Measurements from ENCODE around the gene VPS45. TPM values are rescaled to one million over a fixed set of nuclear protein-coding genes. Genes with fewer than 3 reads are reported as not detected.

The VPS45 gene
- polyA plus RNA-seq, 1 of the 3 experiments (the other 2 are of a cell fraction), result 31.5 TPM

GRCh38 chr1:150156868-150157603 lies 89.5 kb downstream of the VPS45 start:
- Histone ChIP-seq H3K27ac (ENCODE audit: low read depth in 2 of 2, low read length in 1 of 2) (peak overlapping the region in 1 of 2 experiments; percentile 86; a peak in 2 of 4 replicates), H3K9ac (no peak overlapping the region), H3K27me3 (ENCODE audit: insufficient read depth) (no peaks in the 10 kb centered on the region), H3K9me2 (no peaks in the 10 kb centered on the region), H3K4me2 (no peak overlapping the region), H4K20me1 (ENCODE audit: insufficient read depth) (no peaks in the 10 kb centered on the region), H3F3A (replicated peaks; ENCODE audit: insufficient read depth) (peaks cover 59% of the 10 kb centered on the region), H3K79me2 (ENCODE audit: insufficient read depth) (peaks cover 48% of the 10 kb centered on the region), H3K36me3 (replicated peaks in 1 of 2; ENCODE audit: control insufficient read depth in 1 of 2, insufficient read depth in 2 of 2, low read length in 1 of 2) (peaks cover 48 to 65% of the 10 kb centered on the region in 2 experiments), H3K4me3 (ENCODE audit: low read depth in 2 of 2, low read length in 1 of 2) (no peak overlapping the region), H2AFZ (ENCODE audit: low read depth) (no peak overlapping the region), H3K9me3 (no peaks in the 10 kb centered on the region), H3K4me1 (ENCODE audit: control insufficient read depth in 1 of 2, insufficient read depth in 2 of 2, low read depth in 1 of 2, low read length in 1 of 2) (peaks cover 17 to 53% of the 10 kb centered on the region in 2 experiments)
- WGBS (ENCODE audit: low lambda C conversion rate), result 72% methylated on average over 16 of the region's 16 CpGs
- CTCF ChIA-PET, result interaction anchor here (1.2 to 7.1 kb wide), 4 partner anchors 10 to 195 kb away, joined by 3 to 59 read pairs (median 6); no protein-coding TSS in a partner anchor
- DNase-seq, result no peak
- POLR2A ChIA-PET, result no interaction called here
- TF ChIP-seq POLR2AphosphoS5 (IDR thresholded peaks at IDR 0.05; ENCODE audit: low read depth, low read length), result no peak
- TF ChIP-seq FOSL2 (IDR thresholded peaks at IDR 0.05; ENCODE audit: borderline replicate concordance, low read depth), result peak; percentile 48
- TF ChIP-seq CHD2 (IDR thresholded peaks at IDR 0.05; ENCODE audit: low read length, partially characterized antibody), result no peak
- TF ChIP-seq FOXJ3 (CRISPR knock-in tag; IDR thresholded peaks at IDR 0.05), result no peak
- TF ChIP-seq NFIC (IDR thresholded peaks at IDR 0.05; ENCODE audit: borderline replicate concordance), result peak; percentile 76; the same call in 1 of the 2 replicates
- TF ChIP-seq YY1 (IDR thresholded peaks at IDR 0.05; ENCODE audit: low read depth), result no peak
- TF ChIP-seq ELF1 (IDR thresholded peaks at IDR 0.05), result no peak
- peak; percentile 42 for TF ChIP-seq TCF12 (IDR thresholded peaks at IDR 0.05)
- TF ChIP-seq SMC3 (IDR thresholded peaks at IDR 0.05; ENCODE audit: low read depth, low read length), result no peak
- TF ChIP-seq RAD21 (IDR thresholded peaks at IDR 0.05; ENCODE audit: low read length), result no peak
- TF ChIP-seq REST (IDR thresholded peaks at IDR 0.05; ENCODE audit: low read depth, low read length), result no peak
- peak; percentile 24; the same call in 1 of the 2 replicates for TF ChIP-seq PBX3 (IDR thresholded peaks at IDR 0.05)
- no peak for TF ChIP-seq MXI1 (IDR thresholded peaks at IDR 0.05; ENCODE audit: low read depth, low read length)
- TF ChIP-seq USF1 (IDR thresholded peaks at IDR 0.05; ENCODE audit: borderline replicate concordance, low read depth), result no peak
- no peak for TF ChIP-seq GABPA (IDR thresholded peaks at IDR 0.05; ENCODE audit: low read depth)
- TF ChIP-seq CTCF (IDR thresholded peaks at IDR 0.05), result no peak
- TF ChIP-seq SIN3A (IDR thresholded peaks at IDR 0.05; ENCODE audit: borderline replicate concordance, low read depth, low read length), result no peak
- TF ChIP-seq NRF1 (IDR thresholded peaks at IDR 0.05; ENCODE audit: low read depth, low read length), result no peak
- no peak for TF ChIP-seq RFX5 (IDR thresholded peaks at IDR 0.05; ENCODE audit: low read length)
- TF ChIP-seq RCOR1 (IDR thresholded peaks at IDR 0.05; ENCODE audit: low read length), result no peak
- no peak for TF ChIP-seq TEAD4 (IDR thresholded peaks at IDR 0.05; ENCODE audit: borderline replicate concordance, insufficient read depth)
- no peak for TF ChIP-seq MEF2A (IDR thresholded peaks at IDR 0.05; ENCODE audit: borderline replicate concordance, low read depth)
- TF ChIP-seq IRF3 (IDR thresholded peaks at IDR 0.05; ENCODE audit: low read depth, low read length), result no peak
- no peak for TF ChIP-seq EZH2phosphoT487 (IDR thresholded peaks at IDR 0.05; ENCODE audit: borderline replicate concordance, low read depth)
- TF ChIP-seq, protein P1, sequence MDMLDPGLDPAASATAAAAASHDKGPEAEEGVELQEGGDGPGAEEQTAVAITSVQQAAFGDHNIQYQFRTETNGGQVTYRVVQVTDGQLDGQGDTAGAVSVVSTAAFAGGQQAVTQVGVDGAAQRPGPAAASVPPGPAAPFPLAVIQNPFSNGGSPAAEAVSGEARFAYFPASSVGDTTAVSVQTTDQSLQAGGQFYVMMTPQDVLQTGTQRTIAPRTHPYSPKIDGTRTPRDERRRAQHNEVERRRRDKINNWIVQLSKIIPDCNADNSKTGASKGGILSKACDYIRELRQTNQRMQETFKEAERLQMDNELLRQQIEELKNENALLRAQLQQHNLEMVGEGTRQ (IDR thresholded peaks at IDR 0.05; ENCODE audit: borderline replicate concordance, low read depth, low read length), result no peak
